GM18526 (cell line): ENCODE results near the gene SMIM21.

Source experiments
- POLR2A ChIP-seq: IDR thresholded peaks from 3 replicates; pipeline ENCODE4 v1.6.1; 2011; ENCODE audit not compliant: insufficient read length; ENCODE audit errors: extremely low read depth

The SMIM21 gene

DNA sequence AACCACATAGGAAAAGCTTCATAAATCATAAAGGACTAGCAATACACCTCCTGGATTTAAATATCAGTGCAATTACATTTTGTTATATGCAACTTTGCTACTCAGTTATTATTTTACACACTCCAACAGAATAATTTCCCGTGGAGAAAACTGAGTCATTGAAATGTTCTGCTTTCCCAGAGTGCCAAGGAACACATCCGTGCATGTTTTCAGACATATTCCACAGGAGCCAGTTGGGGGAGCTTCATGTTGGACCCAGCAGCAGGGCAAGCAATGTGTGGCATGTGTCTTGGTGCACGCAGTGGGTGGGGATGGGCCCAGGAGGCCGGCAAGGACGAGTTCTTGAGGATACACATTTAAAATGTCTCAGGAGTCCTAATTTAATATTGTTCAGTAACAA lies 14.4 kb upstream of the SMIM21 start:
- TF ChIP-seq POLR2A: no peak

DNA sequence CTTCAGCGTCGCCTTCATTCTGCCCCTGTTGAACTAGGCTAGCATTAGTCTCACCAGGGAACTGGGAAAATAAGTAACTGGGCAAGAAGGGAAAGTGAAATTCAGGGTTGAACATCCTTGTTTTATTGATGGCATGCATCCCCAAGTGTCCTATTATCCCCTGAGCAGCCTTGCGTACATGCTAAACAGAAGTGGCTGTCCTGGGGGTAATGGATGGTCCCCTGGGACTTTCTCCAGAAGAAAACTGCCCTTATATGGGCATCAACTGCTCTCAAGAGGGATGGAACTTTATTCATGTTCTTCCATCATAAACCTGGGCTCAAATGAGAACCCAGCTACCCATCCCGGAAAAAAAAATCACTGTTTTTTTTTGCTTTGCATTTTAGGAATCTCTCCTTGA lies 11.8 kb upstream of the SMIM21 start:
- TF ChIP-seq POLR2A: no peak

DNA sequence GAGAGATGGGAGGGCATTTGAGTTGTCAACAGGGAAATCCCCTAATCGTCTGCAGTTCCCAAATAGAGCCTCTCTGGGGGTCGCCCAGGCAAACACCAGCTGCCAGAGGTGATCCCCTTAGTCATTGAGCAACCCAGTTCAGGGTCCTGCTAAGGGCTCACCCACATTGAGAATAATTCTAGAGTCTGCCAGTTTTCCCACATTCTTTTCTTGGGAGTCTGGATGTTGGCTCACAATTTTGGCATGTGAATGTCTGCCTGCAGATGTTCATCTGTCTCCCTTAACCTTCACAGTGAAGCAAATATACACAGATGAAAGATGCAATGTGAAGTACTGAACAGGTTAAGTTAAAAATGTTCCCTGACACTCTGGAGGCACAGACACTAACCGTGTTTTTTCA lies 11.4 kb upstream of the SMIM21 start:
- no peak for TF ChIP-seq POLR2A

DNA sequence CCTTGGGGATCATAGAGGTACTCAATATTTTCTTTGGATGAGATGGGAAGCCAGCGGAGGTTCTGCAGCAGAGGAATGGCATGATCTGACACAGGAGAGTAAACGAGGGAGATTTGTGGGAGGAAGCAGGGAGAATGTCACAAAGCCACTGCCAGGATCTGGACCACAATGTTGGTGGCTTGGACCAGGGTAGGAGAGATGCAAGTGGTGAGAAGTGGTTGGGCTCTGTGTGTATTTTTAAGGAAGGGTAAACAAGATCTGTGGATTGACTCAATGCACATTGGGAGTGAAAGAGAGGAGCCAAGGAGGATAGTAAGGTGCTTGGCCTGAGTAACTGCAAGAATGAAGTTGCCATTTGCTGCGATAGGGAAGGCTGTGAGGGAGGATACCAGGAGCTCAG lies 10.5 kb upstream of the SMIM21 start:
- TF ChIP-seq POLR2A: no peak

DNA sequence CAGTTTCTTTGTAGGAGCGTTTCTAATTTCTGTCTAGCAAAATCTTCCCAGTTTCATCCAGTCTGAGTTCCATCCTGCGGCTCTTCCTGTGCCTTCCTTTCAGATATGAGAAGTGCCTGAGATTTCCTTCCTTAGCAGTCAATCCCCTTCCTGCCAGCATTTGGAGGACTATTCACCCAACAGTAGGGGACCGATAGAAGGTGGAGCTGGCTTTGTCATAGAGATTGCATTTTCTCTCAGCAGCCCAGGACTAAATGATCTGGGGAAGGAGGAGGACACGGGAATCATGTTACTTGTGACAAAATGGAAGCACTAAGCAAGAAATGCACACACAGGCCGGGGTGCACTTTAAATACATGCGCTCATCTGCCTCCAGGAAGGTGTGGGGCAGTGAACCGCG lies 5.6 kb upstream of the SMIM21 start:
- no peak for TF ChIP-seq POLR2A

DNA sequence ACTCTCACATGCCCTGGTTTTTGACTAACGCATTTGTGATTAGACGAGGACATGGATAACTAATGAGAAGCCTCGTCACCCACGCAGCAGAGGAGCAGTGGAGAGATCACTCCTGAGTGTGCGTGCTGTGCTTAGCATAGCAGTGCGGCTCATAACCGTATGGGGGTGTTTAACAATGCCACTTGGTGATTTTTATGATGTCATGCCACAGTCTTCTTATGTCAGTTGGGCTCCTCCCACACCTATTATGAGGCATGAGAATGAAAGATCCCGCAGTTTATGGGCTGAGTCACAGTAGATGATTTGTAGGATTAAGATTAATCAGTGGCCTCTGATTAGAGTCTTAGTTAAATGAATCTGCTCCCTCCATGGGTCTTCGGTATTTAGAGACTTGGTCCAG lies 2.5 kb upstream of the SMIM21 start:
- TF ChIP-seq POLR2A: no peak

DNA sequence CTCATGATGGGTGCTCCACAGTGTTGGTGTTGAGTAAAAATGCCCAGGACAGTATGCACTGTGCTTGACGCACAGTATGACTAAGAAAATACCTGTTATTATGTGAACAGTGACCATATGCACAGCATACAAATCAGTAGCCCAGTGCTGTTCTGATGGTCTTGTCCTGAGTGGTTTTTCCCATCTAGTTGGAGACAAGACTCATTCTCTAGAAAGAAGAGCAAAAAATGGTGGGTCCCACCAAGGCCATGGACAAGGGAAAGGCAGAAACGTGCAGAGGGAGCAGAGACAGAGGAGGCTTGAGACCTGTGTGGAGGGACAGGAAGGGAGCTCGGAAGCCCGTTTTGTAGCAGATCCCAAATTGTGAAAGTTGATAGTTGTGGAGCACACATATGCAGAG lies 987 bp upstream of the SMIM21 start:
- TF ChIP-seq POLR2A: no peak

DNA sequence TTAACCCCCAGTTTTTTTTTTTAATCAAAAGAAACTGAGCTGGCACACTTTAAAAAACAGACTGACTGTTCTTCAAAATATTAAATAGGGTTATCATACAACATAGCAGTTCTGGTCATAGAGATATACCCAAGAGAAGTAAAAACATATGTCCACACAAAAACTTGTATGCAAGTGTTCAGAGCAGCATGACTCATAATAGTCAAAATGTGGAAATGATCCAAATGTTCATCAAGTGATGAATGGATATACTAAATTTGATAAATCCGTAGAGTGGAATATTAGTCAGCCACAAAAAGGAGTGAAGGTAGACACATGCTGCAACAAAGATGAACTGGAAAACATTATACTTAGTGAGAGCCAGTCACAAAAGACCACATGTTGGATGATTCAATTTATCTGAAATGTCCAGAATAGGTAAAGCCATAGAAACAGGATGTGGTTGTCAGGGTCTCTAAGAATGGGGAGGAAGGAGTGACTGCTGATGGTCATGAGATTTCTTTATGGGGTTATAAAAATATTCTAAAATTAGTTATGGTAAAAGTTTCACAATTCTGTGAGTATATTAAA lies 5.1 kb downstream of the SMIM21 start:
- TF ChIP-seq POLR2A: no peak

DNA sequence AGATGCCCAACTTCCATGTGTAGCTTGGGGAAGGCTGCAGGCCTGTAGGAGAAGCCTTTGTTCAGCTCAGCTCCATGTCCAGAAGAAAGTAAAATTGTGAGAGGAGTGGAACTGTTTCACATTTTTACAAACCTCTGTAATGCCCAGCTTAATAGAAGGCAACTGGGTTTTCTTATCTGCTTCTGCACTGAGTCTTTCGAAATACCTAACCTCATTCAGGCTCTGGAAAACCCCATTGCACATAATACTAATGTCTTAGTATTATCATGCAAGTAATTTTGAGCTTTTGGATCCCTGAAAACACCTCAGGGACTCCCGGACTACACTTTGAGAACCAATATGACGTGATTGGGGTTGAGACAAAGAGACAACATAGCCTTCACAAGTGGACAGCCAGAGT lies 5.8 kb downstream of the SMIM21 start:
- no peak for TF ChIP-seq POLR2A

DNA sequence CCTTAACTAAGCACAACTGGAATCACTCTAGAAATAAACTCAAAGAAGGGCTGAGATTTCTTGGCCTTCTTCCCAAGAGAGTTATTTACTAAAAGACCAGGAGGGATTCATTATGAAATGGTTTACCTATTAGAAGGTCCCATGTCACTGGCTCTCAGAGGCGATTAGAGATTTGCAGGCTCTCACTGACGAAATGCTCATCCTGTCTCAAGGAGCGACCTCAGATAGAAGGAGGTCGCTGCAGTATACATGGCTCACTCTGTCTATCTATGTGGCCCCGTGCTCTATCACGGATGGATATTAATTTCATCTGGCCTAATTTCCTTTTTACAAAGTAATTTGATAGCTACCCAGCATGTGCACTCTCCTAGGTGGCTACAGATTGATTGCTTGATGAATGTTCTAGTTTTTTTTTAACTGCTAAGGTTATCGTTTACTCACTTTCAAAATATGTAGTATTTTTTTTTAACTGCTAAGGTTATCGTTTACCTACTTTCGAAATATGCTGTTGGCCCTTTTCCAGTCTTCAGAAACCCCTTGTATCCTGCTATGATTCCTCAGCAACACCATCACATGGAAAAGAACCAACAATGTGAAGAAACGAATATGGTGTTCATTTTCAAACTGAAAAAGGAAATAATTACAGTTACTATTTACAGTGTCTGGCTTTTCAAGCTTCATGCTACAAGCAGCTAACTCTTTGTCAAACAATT lies 9.1 kb downstream of the SMIM21 start:
- no peak for TF ChIP-seq POLR2A

DNA sequence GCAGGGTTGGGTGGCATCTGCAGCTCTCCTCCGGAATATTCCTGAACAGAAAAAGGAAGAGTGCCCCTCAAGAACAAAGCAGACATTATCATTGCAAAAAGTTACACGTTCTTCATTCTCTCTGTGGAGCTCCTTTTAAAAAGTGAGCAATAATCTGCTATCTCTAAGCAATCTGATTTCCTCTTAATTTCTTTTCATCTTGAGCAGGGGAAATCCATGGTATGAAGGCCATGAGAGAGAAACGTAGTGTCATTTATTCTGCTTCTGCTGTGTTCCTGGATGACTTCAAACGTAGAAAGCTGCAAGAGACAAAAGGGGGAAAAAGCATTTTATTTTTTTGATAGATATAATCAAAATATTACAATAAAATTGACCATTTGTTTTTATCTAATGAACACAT lies 16.9 kb downstream of the SMIM21 start:
- TF ChIP-seq POLR2A: no peak

DNA sequence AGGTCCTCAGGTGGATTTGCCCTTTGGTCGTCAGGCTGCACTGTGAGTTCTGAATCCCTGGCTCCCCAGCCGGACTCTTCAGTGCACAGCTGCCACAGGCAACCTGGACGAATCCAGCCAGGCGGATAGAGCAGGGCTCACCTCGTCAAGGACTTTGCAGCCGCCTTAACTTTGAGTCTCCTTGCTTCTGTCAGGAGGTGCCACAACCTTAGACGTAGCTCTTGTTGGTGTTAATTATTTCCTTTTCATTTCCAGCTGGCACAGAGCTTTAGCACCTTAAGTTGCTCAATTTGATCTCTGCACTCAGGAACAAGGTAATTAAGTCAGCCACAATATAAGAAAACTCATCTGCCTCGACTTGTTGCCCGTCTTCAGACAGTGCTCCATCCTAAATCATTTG lies 17.7 kb downstream of the SMIM21 start:
- TF ChIP-seq POLR2A: no peak

DNA sequence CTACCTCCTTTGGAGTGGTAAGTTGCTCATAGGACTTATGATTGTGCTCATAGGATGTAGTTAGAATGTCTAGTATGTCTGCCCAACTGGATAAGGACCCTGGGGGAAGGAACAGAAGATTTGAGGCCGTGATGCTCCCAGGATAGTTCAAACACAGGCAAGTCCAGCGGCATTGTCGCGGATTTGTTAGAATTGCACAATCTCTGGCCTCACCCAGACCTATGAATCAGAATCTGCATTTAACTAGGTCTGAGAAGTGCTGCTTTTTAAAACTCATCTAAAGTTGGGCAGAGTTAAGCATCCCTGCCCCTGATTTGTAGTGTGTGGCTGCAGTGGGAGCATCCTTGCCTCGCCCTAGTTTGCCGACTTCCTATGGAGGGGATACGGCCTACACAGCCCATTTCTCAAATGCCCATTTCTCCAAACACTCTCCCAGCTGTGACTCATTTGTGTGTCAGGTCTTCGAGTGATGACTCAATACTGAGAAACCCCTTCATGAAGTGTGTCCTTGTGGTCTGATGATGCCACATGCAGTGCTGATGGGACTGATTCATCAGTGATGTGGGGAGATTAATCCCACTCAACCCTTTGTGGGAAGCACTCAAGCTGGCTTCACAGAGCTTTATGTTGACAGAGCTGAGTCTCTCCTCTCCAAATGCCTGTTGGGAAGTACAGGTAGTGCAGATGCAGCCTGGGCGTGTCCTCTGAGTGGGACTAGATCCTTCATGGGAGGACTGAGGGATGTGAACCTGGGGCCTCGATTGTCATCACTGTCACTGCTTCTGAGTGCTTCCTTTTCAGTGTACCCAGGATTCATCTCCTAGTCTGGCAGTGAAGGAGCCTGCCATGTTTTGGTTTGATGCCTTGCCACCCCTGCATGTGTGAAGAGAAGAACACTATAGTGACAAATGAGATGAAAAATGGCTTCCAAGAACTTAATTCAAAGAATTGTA lies 18.7 kb downstream of the SMIM21 start:
- TF ChIP-seq POLR2A: no peak

DNA sequence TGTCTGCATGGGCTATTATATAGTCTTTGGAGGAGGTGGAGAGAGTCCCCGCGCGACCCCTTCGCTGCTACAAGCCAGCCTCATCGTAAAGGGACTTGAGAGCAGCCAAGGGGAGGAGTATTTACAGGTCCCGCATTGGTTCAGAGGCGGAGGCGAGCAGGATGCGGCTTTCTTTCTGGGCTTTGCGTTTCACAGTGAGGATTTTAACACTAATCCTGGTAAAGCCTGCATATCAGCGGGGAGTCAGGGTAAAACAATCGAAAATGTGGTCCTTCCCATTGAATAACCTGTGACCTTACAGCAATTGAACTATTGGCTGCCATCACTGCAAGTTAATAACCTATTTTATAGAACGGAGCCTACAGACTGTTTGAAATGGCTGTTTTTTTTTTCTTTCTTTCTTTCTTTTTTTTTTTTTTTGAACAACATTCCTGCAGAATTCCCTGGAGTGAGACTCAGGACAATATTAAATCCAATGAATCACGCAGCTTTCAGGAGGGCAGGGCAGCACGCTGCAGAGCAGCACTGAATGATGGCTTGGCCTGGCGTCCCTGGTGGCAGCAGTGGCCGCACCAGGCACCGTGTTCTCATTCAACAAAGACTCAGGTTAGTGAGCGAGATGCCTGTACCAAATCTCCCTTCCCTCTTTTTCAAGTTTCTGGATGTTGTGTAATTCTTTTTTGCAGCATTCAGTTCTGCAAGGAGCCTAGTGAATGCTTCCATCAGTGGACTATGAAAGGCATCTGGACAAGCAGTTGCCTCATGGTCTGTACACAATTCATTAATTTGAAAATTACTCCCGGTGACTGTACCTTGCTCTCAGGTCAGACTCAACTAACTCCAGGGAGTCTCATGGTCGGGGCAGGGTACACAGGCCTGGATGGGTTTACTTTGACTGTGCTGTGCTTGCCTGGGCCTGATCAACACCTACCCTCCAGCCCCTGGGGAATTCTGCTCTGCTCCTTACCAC lies 19.8 kb downstream of the SMIM21 start:
- no peak for TF ChIP-seq POLR2A

DNA sequence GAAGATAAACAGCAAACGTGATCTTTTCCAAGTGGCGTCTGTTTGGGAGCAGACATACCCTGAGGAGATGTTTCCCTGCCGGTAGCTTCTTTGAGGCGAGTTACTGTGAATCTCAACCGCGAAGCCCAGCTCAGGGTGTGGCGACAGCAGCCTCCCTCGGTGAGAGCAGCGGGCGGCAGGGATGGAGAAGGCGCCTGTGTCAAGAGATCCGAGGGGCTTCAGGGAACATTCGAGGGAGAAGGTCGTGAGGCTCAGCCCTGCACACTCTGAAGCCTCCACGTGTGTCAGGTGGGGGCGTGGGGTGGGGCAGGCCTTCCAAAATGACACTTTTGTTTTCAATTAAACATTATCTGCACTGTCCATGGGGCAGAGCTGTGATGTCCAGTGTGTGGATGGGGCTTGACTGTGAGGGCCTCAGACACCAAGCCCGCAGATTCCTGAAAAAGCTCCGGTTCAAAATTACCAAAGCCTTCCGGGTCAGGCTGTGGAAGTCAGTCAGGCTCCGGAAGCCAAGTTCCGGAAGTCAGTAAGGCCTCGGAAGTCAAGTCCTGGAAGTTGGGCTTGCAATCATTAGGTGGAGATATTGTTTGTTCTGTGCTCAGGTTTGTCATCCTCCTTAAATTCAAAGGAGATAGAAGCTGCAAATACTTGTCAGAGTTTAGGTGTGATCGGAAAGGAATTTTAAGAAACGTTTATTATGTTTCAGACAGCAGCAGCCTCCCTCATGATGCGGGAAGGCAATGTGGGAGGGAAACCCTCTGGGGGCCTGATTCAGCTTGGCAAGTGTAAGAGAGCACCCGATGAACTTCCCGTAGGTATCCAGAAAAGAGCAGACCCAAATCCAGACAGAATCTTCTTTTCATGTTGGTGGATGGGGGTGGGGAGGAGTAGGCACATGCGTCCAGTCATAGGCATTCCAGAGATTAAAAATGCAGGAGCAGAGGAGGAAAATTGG lies 20.7 kb downstream of the SMIM21 start:
- no peak for TF ChIP-seq POLR2A
